Activated effector memory CD4-positive, alpha-beta T cell treated with Interleukin-2 at 50 U/mL for 16 hours (primary cell): Measurements from ENCODE around the gene POLD4.

Source experiments
- DNase-seq: peaks from one replicate; pipeline ENCODE4 v3.0.0-alpha.2; 2020

The POLD4 gene

DNA sequence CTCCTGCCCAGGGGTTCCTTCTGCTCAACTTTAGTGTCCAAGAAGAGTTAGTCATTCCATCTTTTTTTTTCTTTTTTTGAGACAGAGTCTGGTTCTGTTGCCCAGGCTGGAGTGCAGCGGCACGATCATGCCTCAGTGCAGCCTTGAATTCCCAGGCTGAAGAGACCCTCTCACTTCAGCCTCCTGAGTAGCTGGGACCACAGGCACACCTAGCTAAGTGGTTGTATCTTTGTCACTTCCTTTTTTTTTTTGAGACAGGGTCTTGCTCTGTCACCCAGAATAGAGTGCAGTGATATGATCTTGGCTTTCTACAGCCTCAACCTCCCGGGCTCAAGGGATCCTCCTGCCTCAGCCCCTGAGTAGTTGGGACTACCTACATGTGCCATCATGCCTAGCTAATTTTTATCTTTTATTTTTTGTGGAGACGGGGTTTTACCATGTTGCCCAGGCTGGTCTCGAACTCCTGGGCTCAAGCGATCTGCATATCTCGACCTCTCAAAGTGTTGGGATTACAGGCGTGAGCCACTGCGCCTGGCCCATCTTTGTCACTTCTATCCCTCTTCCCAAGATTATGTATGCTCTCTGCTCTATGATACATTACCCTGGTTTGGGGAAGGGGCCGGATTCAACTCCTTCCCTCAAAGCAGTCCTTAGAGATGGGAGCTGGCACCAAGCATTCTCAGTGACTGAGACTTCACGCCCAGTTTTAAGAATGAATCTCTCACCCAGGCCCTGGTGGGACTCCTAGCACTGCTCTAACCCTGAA is 40.0 kb downstream of the POLD4 start:
- no peak for DNase-seq

DNA sequence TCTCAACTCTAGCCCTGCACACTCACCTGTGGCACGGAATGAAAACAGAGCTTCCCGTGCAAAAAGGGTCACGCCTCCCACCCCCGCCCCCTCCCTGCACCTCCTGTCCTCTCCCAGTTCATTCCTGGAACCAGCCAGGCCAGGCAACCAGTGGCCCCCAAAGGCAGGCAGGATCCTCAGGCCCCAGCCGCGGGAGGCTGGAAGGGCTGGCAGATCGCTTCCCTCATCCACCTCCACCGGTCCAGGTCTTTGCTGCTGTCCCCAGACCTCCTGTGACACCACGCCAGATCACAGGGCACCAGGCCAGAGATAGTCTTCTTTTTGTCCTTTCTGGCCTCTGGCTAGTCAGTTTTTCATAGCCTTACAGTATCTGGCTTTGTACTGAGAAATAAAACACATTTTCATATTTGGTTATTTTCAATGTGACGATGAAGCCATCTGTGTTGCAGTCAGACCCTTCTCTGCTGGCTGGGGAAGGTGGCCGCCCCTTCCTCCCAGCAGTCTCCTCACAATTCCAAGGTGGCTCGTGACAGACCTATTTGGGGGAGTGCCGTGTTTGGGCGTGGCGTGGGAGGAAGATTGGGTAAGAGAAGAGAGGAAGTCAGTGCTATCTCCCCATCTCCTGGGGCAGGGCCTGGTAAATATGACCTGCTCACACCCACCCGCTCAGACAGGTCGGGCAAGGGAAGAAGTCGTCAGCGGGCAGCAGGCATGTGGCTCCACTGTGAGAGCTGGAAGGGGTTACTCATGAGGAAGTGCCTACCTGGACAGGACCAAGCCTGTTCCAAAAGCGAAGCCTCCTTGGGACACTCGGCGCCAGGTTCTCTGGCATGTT is 40.9 kb downstream of the POLD4 start:
- peak; percentile 37 for DNase-seq

DNA sequence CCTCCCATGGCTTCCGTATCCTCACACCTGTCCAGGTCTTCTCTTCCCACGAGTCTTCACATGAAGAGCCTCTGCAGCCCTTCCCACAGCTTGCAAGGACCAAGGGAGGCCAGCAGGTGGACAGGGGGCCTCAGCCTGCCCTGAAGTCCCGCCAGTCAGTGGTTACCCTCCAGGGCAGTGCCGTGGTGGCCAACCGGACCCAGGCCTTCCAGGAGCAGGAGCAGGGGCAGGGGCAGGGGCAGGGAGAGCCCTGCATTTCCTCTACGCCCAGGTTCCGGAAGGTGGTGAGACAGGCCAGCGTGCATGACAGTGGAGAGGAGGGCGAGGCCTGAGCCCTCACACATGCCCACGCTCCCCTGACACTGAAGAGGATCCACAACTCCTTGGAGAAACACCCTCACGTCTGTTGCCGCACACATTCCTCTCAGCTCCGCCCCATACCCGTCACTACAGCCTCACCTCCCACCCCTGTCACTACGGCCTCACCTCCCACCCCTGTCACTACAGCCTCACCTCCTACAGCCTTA is 41.7 kb downstream of the POLD4 start:
- DNase-seq, result no peak

DNA sequence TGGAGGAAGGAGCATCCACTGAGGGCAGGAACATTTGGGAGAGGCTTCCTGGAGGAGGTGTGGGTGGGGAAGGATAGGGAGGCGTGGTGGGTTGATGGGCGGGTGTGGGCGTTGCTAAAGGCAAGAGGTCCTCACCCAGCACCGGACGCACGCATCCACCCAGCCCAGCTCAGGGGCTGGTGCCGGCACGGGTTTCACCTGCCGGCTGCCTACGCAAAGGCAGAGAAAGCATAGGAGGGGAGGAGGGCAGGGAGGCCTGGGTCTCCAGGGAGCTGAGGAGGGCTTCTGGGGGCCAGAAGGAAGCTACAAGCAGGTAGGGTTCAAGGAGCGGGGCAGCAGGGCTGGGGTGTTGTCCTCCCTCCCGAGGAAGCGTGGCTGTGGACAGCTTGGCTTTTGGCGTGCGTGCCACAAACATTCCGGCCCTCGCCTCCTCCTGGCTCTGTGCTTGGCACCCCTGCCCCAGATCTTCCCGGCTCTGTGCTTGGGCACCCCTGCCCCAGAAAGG is 42.2 kb downstream of the POLD4 start:
- no peak for DNase-seq

DNA sequence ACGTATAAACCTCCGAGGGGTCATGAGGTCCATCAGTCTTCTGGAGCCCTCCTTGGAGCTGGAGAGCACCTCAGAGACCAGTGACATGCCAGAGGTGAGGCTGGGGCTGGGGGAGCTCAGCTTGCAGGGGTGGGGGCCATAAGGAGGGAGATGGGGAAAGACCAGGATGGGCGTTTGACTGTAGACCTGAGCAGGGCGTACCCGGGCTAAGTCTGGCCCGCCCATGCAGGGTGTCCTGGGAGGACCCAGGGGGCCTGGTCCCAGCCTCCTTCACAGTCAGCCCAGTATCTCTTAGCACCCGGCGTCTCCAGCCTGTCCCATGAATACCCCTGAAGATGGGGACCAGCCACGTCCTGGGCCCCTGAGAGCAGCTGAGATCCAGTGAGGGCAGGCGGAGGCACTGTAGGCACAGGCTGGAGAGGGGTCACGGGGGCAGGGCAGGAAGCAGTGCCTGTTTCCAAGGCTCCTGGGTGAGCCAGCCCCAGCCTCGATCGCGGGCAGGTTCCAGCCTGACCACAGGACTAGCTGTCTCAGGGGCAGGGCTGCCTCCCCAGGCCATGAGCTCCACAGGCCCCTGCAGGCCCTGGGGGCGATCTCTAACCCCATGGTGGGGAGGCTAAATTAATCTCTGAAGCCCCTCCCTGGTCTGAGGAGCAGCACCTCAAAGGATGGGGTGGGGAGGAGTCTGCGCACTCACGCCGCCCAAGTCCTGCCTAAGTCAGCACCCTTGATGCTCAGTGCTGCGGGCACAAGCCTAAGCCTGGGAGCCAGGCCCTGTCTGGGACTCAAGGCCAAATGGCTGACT is 42.9 kb downstream of the POLD4 start:
- DNase-seq, result no peak

DNA sequence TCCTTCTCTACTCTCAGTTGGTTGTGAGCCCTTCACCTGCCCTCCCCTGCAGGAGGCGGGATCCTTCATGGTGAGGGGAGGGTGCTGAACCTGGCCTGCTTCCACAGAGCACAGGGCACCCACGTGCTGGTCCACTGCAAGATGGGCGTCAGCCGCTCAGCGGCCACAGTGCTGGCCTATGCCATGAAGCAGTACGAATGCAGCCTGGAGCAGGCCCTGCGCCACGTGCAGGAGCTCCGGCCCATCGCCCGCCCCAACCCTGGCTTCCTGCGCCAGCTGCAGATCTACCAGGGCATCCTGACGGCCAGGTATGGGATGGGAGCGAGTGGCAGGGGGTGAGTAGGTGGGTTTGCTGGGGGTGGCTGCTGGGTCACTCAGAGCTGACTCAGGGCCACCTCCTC is 43.7 kb downstream of the POLD4 start:
- no peak for DNase-seq

DNA sequence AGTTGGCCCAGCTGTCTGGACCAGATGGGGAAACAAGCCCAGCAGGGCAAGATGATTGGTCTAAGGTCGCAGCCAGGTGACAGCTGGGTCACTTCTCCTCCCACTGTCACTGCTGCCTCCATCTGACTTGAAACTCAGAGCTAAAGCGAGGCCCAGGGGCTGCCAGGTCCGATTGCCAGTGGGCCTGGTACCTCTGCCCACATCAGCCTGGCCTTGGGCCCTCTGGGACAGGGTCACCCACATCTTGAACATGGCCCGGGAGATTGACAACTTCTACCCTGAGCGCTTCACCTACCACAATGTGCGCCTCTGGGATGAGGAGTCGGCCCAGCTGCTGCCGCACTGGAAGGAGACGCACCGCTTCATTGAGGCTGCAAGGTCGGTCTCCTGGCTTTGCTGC is 44.2 kb downstream of the POLD4 start:
- no peak for DNase-seq

DNA sequence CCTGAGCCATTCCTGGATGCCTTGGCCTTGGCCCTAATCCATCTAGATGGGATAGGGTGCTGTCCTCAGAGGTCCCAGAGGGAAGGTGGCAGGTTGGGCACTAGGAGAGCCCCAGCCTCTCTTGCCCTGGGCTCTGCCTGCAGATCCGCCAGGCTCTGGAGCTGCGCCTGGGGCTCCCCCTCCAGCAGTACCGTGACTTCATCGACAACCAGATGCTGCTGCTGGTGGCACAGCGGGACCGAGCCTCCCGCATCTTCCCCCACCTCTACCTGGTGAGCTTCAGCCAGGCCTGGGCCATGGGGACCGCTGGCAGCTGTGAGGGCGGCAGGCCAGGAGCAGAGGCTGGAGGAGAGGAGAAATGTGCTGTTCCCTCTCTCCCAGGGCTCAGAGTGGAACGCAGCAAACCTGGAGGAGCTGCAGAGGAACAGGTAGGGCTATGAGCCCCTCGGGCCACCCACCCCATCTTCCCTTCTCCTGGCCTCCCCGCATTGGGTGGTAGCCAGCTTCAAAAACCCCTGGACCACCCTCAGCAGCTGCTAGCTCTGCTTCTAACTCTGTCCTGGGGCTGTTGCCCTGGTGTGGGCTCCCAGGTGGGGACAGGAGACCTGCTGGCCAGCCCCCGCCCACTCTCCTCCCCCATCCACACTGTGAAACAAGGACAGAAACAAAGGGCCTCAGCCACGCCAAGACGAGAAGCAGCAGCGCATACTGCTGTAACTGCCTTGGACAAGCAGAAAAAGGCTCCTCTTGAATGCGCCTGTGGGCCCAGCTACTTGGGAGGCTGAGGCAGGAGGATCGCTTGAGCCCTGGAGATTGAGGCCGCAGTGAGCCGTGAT is 45.1 kb downstream of the POLD4 start:
- DNase-seq, result no peak

DNA sequence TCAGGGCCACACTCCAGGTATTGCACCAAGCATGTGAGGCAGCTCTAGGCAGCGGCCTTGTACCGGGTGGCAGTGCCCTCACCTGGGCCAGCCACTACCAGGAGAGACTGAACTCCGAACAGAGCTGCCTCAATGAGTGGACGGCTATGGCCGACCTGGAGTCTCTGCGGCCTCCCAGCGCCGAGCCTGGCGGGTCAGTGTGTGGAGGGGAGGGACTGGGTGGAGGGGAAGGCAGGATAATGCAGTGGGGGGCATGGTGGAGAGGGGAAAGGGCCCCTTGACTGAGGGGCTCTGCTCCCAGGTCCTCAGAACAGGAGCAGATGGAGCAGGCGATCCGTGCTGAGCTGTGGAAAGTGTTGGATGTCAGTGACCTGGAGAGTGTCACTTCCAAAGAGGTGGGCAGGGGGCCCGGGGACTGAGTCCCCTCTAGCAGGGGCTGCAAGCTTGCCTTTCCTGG is 45.8 kb downstream of the POLD4 start:
- no peak for DNase-seq

DNA sequence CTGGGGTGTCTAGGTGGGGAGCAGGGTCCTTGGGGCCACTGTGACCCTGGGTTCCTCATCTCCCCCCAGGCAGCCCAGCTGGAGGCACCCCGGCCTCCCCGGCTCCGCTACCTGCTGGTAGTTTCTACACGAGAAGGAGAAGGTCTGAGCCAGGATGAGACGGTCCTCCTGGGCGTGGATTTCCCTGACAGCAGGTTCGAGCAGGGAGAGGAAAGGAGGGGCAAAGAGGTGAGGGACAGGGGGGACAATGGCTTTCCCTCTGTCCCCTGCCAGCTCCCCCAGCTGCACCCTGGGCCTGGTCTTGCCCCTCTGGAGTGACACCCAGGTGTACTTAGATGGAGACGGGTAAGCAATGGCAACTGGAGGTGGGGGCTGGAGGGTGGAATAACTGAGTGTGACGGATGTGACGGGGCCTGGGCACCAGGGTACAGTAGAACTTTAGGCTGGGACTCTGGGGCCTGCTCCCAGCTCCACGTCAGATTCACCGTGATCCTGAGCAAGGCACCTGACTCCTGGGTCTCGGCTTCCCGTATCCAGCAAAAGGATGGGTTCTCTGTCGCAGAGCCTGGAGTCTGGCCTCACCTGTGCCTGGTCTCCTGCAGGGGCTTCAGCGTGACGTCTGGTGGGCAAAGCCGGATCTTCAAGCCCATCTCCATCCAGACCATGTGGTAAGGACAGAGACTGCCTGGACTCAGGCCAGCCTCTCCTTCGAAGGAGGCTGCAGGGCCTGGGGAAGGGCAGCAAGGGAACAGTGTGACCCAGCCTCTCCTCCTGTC is 46.4 kb downstream of the POLD4 start:
- DNase-seq, result no peak

DNA sequence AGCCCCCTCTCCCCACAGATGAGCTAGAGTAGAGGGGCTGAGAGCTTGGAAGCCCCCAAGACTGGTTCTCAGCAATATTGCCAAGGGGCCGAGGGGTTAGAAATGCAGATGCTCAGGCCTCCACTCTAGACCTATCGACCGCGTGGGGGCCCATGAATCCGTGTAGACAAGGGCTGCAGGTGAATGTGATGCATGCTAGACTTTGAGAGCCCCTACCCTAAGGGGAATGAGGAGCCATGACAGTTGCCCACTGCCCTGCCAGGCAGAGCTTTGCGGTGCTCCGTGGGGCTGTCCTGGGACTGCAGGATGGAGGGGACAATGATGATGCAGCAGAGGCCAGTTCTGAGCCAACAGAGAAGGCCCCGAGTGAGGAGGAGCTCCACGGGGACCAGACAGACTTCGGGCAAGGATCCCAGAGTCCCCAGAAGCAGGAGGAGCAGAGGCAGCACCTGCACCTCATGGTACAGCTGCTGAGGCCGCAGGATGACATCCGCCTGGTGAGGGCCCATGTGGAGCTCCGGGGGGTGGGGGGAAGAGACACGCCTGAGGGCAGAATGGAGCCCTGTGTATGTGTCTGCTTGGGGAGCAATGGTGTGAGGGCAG is 48.7 kb downstream of the POLD4 start:
- DNase-seq, result no peak

DNA sequence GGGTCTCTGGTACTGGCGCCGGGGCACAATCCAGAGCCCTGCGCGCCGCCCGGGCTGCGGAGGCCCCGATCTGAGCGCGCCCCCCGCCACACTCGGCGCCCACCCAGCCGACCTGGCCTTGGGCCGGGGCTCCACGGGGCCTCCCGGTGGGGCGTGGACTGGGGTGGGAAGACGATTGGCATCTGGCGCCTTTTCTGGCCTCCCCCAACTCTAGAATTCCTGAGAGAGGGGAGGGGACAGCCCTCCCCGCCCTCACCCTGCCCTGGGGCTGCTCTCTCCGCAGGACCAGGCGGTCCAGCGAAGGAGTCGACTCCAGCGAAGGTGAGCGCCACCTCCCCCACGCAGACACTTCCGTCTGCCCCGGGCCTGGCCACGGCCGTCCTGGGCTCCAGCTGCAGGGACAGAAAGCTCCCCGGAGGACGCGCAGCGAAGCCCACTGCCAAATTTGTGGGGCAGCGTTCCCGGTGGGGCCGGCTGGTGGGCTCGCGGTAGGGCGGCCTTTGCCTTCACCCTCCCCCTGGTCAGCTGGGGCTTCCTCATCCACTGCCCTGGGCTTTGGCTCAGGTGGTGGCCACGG is 49.4 kb downstream of the POLD4 start:
- no peak for DNase-seq

DNA sequence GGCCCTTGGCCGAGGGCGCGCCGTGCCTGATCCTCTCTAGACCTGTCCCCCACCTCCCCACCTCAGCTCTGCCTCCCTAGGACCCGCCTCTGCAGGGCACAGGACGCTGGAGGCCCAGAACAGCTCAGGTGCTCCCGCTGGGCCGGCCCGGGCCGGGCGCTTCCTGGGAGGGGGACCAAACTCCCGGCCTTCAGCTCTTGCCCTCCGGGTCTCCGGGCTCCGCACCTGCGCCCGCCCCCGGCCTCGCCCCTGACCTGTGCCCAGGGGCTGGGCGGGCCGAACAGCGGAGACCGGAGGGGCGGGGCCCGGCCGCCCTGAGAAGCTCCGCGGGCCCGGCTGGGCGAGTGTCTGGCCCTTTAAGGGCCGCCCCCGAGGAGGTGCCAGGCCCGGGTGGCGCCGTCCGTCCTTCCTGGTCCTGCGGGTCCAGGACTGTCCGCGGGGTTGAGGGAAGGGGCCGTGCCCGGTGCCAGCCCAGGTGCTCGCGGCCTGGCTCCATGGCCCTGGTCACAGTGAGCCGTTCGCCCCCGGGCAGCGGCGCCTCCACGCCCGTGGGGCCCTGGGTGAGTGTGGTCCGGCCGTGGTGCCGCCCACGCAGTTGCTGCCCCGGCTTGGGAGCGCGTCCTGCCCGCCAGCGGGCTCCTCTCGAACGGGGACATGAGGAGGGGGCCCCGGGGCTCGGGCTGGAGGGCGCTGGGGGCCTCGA is 50.1 kb downstream of the POLD4 start, which contains the start of gene SSH3:
Gene SSH3 (plus strand): TSS at position 399 of the 703 bp plus-strand sequence. CDS start 96 bp downstream, at position 495.
- peak; percentile 32 for DNase-seq

DNA sequence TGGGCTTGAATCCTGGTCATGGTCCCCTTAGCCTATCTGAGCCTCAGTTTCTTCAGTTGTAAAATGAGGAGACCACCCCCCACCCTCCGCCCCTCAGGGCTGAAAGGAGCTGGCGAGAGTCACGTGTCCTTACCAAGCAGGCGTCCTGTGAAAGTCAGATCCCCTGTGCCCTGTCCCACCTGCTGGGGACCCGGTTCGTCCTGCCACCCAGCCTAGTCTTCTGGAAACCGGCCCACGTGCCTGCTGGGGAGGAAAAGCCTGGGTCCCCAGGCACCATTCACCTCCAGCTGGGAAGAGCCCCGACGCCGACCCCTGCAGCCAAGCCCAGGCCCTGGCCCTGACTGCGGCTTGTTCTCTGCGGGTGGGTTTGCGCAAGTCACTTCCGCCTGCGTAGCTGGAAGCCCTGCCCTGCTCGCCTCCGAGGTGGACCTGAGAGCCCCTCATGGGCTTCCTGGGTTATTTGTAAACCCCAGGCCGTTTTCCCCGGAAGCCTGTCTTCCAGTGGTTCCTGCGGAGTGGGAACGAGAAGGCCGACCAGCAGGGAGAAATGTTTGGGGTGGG is 50.7 kb downstream of the POLD4 start:
- DNase-seq, result no peak

DNA sequence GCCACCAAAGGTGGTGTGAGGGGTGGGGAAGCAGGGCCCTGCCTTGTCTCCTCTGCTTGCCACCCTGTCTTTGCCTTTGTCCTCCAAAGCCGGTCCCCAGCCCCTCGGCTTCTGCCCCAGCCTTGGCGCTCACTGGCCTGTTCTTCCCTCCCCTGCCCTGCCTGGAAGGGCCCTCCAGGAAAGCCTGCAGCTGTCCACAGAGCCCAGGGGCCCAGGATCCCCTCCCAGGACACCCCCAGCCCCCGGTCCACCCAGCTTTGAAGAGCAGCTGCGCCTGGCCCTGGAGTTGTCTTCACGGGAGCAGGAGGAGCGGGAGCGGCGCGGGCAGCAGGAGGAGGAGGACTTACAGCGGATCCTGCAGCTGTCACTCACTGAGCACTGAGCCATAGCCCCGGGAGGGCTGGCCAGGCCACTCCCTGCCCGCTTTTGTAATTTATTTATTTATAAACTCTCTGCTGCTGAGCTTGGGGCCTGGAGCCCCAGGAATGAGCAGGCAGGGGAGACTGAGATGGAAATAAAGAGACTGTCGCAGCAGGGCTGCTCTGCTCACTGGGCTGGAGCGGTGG is 51.3 kb downstream of the POLD4 start:
- no peak for DNase-seq

DNA sequence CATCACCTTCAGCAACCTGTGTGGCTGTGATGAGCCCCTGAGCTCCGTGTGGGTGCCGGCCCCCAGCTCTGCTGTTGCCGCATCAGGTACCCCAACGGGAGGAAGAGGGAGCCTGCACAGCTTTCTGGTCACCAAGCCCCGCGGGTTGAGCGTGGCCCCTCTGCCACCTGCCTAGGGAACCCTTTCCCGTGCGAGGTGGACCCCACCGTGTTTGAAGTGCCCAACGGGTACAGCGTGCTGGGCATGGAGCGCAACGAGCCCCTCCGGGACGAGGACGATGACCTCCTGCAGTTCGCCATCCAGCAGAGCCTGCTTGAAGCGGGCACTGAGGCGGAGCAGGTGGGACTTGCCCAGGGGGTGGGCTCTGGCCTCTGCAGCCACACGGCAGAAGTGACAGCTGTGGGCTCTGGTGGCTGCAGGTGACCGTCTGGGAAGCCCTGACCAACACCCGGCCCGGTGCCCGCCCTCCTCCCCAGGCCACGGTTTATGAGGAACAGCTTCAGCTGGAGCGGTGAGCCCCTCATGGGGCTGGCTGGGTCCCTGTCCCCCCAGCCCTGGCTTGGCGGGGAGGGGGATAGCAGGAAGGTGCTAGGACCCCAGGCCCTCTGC is 51.9 kb downstream of the POLD4 start:
- DNase-seq, result no peak
